ENCODE data around the gene STOX2. TPM values are rescaled to one million over a fixed set of nuclear protein-coding genes. Genes with fewer than 3 reads are reported as not detected.

Gene STOX2
- total and polyA plus RNA-seq, 2 of the 13 experiments (the other 11 are each of a cell fraction or from before 2014, with no cell fraction given), result 0.01 to 0.15 TPM

GRCh38 chr4:183967266-183967665 is 62.2 kb downstream of the STOX2 start:
- no peaks in the 10 kb centered on the region for H3K36me3 ChIP-seq (replicated peaks in 1 of 2; ENCODE audit: control insufficient read depth in 1 of 2, insufficient read depth in 2 of 2, low read length in 2 of 2)

GRCh38 chr4:183968502-183968901 is 63.4 kb downstream of the STOX2 start:
- no TSS peak for BruUV-seq (replicated peaks)
- Histone ChIP-seq H3K27ac (ENCODE audit: extremely low read length, insufficient read depth, low read length) (no peak overlapping the region), H4K20me1 (ENCODE audit: insufficient read depth, low read length) (no peaks in the 10 kb centered on the region), H3K79me2 (ENCODE audit: insufficient read depth, low read length) (no peaks in the 10 kb centered on the region), H3K4me2 (ENCODE audit: low read depth, low read length) (no peak overlapping the region), H3K4me3 (replicated peaks in 1 of 3; ENCODE audit: insufficient read depth in 1 of 3, low read depth in 2 of 3, low read length in 3 of 3) (no peak overlapping the region), H3K9me3 (ENCODE audit: low read length) (no peaks in the 10 kb centered on the region), H3K27me3 (ENCODE audit: control insufficient read depth in 1 of 2, insufficient read depth in 2 of 2, low read length in 2 of 2) (peaks cover 0 to 1% of the 10 kb centered on the region in 2 experiments; a peak in 1 of 5 replicates), H3K9ac (ENCODE audit: insufficient read depth, low read depth, low read length) (no peak overlapping the region), H3K36me3 (replicated peaks in 1 of 2; ENCODE audit: control insufficient read depth in 1 of 2, insufficient read depth in 2 of 2, low read length in 2 of 2) (no peaks in the 10 kb centered on the region), H3K4me1 (ENCODE audit: insufficient read depth, low read length) (no peaks in the 10 kb centered on the region), H2AFZ (ENCODE audit: low read length) (no peak overlapping the region)
- intact Hi-C loops (cut with micrococcal nuclease; ENCODE audit: unreplicated experiment), result no loop called here
- FAIRE-seq (no peak), DNase-seq (ENCODE audit: low spot score) (no peak), ATAC-seq (no peak)
- WGBS (ENCODE audit: low lambda C conversion rate), result 64% methylated on average over 6 of the region's 6 CpGs
- no peak for TF ChIP-seq ZFP36L1 (CRISPR knock-in tag; IDR thresholded peaks at IDR 0.05)
- in situ Hi-C loops (cut with HindIII; ENCODE audit: extremely low pct_ligation_motif_present, low pct_unique_long_range_greater_than_20kb), result no loop called here
- POLR2A ChIA-PET, result no interaction called here
- CTCF ChIA-PET (ENCODE audit: low intra/inter-chr PET ratio, low total read pairs), result no interaction called here

More at GRCh38 chr4:183967266-183967665, 62.2 kb downstream of the STOX2 start:
- POLR2A ChIA-PET, result no interaction called here
- Histone ChIP-seq H2AFZ (ENCODE audit: low read length) (no peak overlapping the region), H3K79me2 (ENCODE audit: insufficient read depth, low read length) (no peaks in the 10 kb centered on the region), H3K9ac (ENCODE audit: insufficient read depth, low read depth, low read length) (no peak overlapping the region), H4K20me1 (ENCODE audit: insufficient read depth, low read length) (no peaks in the 10 kb centered on the region), H3K4me2 (ENCODE audit: low read depth, low read length) (no peak overlapping the region), H3K9me3 (ENCODE audit: low read length) (no peaks in the 10 kb centered on the region), H3K27me3 (ENCODE audit: control insufficient read depth in 1 of 2, insufficient read depth in 2 of 2, low read length in 2 of 2) (peaks cover 0 to 1% of the 10 kb centered on the region in 2 experiments; a peak in 1 of 5 replicates), H3K4me3 (replicated peaks in 1 of 3; ENCODE audit: insufficient read depth in 1 of 3, low read depth in 2 of 3, low read length in 3 of 3) (no peak overlapping the region), H3K27ac (ENCODE audit: extremely low read length, insufficient read depth, low read length) (no peak overlapping the region), H3K4me1 (ENCODE audit: insufficient read depth, low read length) (no peaks in the 10 kb centered on the region)
- ATAC-seq, result no peak
- no TSS peak for BruUV-seq (replicated peaks)
- DNase-seq (ENCODE audit: low spot score), result no peak
- TF ChIP-seq STAG1 (CRISPR knock-in tag; IDR thresholded peaks at IDR 0.05), result no peak
- TF ChIP-seq ZNF878 (CRISPR knock-in tag; IDR thresholded peaks at IDR 0.05), result no peak
- TF ChIP-seq DNMT3B (CRISPR knock-in tag; conservative IDR thresholded peaks at IDR 0.05), result no peak
- no peak for TF ChIP-seq SKI (IDR thresholded peaks at IDR 0.05; ENCODE audit: partially characterized antibody)
- no peak for TF ChIP-seq SMYD3 (CRISPR knock-in tag; IDR thresholded peaks at IDR 0.05)
- no peak for TF ChIP-seq ZBTB7A (CRISPR knock-in tag; IDR thresholded peaks at IDR 0.05)
- no peak for TF ChIP-seq ZNF496 (CRISPR knock-in tag; IDR thresholded peaks at IDR 0.05; ENCODE audit: insufficient replicate concordance)
- TF ChIP-seq ZNF552 (CRISPR knock-in tag; IDR thresholded peaks at IDR 0.05; ENCODE audit: borderline replicate concordance), result no peak
- TF ChIP-seq ZBTB14 (CRISPR knock-in tag; IDR thresholded peaks at IDR 0.05), result no peak
- FAIRE-seq, result no peak
- in situ Hi-C loops (cut with HindIII; ENCODE audit: extremely low pct_ligation_motif_present, low pct_unique_long_range_greater_than_20kb), result no loop called here
- intact Hi-C loops (cut with micrococcal nuclease; ENCODE audit: unreplicated experiment), result no loop called here
- WGBS (ENCODE audit: low lambda C conversion rate), result 67% methylated on average over 11 of the region's 11 CpGs
- CTCF ChIA-PET (ENCODE audit: low intra/inter-chr PET ratio, low total read pairs), result no interaction called here
